Fibroblast of skin of back (primary cell): Measurements from ENCODE around the gene TRIM2.

Experiments
- DNase-seq: peaks from one replicate; pipeline ENCODE4 v3.0.0-alpha.2; 2013

TRIM2 gene

GRCh38 chr4:153341575-153342090 lies 137.4 kb downstream of the TRIM2 start:
- DNase-seq: peak; percentile 64

DNA sequence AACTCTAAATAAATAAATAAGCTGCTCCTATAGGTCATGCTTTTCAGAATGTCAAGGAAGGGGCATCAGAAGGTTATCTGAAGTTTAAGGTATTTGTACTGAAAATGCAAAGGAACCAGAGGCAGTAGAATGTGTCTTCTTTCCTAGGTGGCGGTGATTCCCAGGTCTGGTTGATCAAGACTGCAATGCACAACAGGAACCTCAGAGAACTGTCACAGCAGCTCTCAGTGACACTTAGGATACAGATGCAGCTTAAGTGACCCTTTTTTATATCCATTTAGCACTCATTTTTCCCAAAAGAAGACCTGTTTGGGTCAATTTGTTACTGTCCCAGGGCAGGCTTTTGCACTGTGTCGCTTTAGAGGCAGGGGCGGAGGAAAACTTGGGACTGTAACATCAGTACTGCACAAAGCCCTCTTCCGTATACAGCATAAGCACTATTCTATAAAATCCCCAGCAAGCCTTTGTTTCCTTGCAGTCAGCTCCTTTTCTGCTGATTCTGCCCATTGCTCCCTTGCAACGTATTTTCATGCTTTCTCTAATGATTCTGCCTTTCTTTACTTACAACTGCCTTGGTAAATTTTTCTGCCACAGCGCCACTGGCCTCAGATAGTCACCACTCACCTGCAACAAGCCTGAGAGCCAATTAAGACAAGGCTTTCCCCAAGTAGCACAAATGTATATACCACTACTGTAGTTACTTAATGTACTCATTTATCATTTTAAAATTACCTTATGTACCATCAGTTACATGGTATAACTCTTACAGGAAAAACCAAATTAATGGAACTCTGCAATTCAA lies 138.7 kb downstream of the TRIM2 start:
- DNase-seq: no peak

DNA sequence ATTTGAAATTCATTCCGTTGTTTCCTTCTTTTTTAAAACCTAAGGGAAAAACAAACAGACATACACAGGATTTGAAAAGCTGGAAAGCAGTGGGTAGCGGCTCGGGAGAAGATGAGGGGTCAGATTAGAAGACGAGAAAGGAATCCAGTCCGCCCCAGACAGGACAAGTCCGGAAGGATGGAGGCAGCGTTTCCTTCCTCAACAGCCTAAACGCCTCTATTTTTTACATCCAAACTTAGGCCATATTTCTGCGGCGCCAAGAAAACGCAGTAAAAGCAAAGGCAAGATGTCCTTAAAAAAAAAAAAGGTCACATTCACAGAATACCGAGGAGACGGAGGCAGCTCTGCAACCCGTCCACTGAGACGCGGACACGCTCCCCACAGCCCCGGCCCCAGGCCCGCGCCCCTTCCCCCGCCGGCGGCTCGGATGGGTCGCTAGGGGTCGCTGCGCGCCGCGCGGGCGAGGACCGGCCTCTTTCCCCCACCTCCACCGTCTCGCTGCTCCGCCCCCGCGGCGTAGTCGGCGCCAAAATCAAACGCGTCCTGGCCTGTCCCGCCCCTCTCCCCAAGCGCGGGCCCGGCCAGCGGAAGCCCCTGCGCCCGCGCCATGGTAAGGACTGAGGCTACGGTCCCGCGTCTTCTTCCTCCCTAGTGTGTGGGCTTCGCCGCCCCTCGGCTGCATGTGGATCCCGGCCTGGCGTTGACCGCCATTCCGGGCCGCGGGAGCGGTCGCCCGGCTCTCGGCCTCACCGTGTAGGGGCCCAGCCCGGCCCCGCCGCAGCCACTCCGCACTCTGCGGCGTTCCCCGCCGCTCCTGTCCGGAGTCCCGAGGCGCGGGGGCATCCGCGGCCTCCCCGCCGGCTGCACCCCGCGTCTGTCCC lies 140.1 kb downstream of the TRIM2 start, which contains the start of gene MND1:
Gene MND1 (plus strand): TSS at position 558 of the 881 bp plus-strand sequence. CDS start 50 bp downstream, at position 608.
- DNase-seq: peak; percentile 83

DNA sequence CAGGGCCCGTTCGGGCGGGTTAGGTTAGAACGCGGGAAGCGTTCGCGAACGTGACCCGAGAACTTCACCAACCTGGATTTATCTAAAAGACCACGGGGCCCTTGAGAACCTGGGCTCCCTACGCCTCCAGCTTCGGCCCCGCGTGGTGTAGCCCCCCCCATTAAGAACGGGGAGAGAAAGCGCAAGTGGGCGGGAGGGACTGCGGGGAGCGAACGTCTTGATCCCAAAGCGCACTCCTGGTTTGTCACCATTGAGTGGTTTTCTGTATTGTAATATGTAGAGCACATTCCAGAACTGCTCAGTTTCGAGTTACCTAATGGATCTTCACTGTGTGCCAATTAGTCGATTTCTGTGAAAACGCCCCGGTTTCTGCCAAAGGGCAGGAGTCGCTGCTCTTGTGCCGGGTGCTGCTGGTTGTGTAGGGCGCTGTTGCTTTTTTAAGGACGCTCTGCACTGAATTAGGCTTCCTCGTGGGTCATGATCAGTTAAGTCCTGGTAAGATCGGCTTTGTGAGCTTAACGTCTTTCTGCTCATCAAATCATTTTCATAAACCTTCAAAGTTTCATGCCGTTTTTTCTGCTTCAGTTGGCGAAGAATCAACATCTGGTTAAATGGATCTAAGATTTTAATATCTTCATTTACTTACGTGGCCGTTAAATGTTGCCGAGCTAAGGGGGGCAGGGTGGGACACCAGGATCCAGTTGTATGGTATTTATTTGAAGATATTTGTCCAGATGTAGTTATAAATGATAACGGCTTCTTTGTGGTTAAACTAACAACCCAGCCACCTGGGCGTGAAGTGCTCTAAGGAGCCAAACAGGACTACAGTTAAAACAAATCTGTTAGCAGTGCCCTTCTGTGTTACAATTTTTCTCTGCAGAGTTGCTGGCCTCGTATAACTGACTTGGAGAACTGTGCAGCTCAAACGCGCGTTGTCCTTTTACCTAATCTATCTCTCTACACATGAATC lies 141.1 kb downstream of the TRIM2 start:
- DNase-seq: peak; percentile 59

DNA sequence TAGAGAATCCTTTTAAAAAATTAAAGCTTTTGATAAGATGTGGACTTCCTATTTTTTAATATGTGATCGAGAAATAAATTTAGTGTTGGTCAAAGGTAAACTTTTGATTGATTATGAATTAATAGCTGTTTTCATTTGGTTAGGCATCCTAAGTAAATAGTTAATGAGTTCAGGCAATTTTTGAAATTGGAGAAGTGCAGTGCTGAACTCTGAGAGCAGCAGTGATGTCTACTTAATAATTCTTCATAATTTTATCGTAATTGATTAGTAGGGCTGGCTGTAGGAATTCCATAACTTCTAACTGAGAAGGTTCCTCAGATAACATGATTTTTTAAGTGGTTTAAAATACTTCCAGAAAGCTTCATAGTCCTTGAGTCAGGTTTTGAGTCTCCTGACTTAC lies 141.8 kb downstream of the TRIM2 start:
- no peak for DNase-seq

DNA sequence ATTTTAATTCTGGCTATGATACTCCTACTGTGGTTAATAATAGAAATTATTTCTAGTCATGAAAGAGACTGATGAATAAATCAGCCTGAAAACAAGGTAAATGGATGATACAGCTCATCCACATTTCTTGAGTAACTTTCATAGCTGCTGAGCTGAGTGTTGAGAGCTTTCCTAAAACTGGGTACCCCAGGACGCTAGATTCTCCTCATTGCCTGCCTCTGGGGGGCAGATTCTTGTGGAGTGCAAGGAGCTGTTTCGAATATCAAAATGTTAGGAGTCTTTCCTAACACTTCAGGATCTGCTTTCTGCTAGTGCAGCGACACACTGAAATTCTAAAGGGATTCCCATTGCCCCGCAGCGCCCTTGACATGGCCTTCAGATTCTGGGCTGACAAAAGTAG lies 142.3 kb downstream of the TRIM2 start:
- no peak for DNase-seq

GRCh38 chr4:153347117-153347516 lies 142.9 kb downstream of the TRIM2 start:
- DNase-seq: no peak

DNA sequence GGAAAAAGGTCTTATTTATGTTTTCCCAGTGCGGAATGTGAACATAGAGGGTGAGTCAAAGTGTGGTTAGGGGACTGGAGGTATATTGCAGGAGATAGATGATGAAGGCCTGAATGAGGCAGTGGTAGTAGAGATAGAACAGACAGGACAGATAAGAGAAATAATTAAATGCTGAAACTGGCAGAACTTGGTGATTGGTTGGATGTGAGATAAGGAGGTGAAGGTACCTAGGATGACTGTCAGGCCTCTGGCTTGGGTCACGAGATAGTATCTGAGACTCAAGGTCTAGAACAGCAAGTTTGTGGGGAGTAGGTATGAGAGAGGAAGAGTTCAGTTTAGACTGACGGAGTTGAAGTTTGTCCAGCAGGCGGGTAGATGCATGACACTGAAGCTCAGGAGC lies 143.8 kb downstream of the TRIM2 start:
- no peak for DNase-seq

DNA sequence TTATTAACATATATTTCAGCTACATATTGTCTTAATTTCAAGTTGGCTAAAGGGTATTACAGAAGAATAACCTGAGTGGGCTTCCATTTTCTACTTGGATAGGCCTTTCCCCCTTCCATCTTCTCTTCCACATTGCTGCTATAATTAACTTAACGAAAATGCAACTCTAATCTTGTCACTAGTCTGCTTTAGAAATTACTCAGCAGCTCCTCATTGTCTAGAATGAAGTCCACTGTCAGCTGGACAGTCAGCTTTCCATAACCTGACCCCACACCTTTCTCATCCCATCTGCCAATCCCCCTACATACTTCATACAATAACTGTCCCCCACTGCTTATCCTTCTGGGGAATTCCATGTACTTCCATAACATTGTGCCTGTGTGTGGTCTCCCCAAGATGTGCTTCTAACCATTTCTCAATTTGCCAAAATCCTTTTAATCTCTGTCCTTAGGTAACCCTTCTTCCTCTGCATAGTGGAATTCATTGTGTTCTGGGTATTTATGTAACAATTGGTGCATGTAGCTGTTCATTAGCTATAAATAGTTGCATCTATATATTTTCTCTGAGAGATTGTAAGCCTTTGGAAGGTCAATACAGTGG lies 145.1 kb downstream of the TRIM2 start:
- no peak for DNase-seq

GRCh38 chr4:153362184-153362583 lies 157.9 kb downstream of the TRIM2 start:
- DNase-seq: no peak

DNA sequence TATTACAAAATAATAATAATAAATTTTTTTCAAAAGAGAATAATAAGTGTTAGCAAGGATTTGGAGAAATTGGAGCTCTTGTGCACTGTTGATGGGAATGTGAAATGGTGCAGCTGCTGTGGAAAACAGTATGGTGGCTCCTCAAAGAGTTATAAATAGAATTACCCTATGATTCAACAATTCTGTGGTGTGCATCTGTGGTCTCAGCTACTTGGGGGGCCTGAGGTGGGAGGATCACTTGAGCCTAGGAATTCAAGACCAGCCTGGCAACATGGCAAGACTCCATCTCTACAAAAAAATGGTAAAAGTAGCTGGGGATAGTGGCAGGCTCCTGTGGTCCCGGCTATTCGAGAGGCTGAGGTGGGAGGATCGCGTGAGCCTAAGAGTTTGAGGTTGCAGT lies 159.8 kb downstream of the TRIM2 start:
- peak; percentile 41 for DNase-seq

- no peak for DNase-seq
Measured at GRCh38 chr4:153365003-153365402, 160.8 kb downstream of the TRIM2 start.

DNA sequence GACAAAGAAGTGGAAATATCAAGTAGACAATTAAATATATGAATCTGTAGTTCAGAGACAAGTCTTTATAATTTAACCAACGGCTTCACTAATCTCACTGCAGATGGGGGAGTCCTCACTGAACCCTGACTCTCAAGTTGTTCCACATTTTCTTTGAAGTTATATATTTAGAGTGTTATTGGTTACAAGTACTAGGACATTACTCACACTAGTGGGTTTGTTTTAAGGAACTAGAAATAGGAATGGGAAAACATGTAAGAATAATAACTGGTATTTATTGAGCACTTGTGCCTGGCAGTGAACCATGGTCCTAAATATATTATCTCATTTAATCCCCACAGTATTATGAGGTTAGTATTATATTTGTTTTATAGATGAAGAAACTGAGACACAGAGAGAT lies 162.2 kb downstream of the TRIM2 start:
- DNase-seq: no peak

- DNase-seq: no peak
Measured at GRCh38 chr4:153367092-153367491, 162.8 kb downstream of the TRIM2 start.

GRCh38 chr4:153369021-153369420 lies 164.8 kb downstream of the TRIM2 start:
- DNase-seq: no peak

GRCh38 chr4:153371701-153372234 lies 167.5 kb downstream of the TRIM2 start:
- no peak for DNase-seq

DNA sequence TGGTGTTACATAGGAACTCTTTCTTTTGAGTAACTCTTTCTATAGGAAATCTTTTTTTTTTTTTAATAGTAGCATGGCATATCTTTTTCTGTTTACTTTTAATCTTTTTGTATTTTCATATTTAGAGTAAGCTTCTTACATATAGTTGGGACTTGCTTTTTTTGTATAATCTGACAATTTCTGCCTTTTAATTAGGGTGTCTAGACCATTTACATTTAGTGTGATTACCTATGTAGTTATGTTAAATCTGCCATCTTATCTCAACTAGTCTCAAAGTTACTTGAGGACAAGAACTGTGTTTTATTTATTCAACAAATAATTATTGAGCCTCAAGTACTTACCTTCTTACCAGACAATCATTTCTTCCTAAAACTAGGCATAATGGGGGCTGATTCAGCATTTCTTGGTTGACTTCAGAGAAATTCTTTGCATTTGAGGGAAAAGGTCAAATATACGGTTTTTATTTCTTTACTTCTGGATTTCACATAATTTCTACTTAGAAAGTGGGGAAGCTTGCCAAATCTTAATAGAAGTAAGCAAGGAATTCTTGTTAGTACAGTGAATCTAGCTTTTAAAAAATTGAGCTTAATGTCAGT lies 168.8 kb downstream of the TRIM2 start:
- no peak for DNase-seq

DNA sequence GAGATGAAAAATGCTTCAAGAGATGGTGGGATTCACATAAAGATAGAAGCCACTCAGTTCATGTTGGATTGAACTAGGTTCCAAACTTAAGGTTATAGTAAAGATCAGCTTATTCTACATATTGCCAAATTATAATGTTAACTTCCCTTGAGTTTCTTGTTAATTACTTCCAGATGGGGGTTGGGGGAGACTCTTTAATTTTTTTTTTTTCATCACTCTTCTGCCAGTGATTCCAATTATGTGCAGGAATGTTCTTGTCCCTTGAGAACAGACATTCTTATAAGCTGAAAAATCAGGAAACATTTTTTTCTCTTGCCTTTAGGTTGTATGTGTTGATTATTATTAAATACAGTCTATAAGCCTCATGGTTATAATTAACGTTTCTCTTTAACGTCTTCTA lies 170.2 kb downstream of the TRIM2 start:
- peak; percentile 65 for DNase-seq

GRCh38 chr4:153375303-153375702 lies 171.1 kb downstream of the TRIM2 start:
- no peak for DNase-seq

DNA sequence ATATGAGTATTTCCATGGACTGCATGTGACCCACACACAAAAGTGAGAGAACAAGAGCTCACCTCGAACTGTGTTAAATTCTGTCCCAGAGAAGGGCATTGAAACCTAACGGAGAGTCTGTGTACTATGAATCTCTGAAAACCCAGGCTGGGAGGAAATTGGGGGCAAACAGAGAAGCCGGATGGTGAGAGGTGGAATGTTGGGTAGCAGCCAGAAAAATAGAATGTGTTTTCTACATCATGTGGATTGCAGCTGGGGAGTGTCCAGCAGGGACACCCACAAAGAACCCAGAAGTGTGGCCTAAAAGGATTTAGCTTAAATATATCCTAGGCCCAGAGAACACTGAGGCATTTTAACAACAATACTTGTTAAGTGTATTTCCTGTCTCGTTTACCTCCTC lies 178.9 kb downstream of the TRIM2 start:
- peak; percentile 47 for DNase-seq

- DNase-seq: no peak
Measured at GRCh38 chr4:153384160-153384559, 179.9 kb downstream of the TRIM2 start.
